K562 (cell line): ENCODE data around the gene NMT1. TPM values are rescaled to one million over a fixed set of nuclear protein-coding genes. Genes with fewer than 3 reads are reported as not detected.
A peak's percentile ranks its signal among the peaks of the same experiment; 100 is the strongest.

Experiments
- AFF1 ChIP-seq, 2 experiments: fragments of 450-650 bp; IDR thresholded peaks; 2 replicates each; pipeline ENCODE4 v1.6.1; 2018; ENCODE audit warnings: mild to moderate bottlenecking in 2 of 2, low read depth in 1 of 2; ENCODE audit not compliant: partially characterized antibody in 2 of 2
- CAMTA2 ChIP-seq: fragments of 250-450 bp; sonication (Bioruptor Pico); conservative IDR thresholded peaks from 2 replicates; pipeline ENCODE4 v1.5.1; 2022
- CEBPB ChIP-seq: fragments of 450-650 bp; IDR thresholded peaks from 2 replicates; pipeline ENCODE4 v1.6.1; 2016; ENCODE audit warnings: missing genetic modification characterization, missing compliant biosample characterization
- CHD2 ChIP-seq: IDR thresholded peaks from 2 replicates; pipeline ENCODE4 v1.6.1; 2011; ENCODE audit warnings: low read depth, low read length
- ERF ChIP-seq: fragments of 450-650 bp; formaldehyde crosslinking; IDR thresholded peaks from 2 replicates; pipeline ENCODE4 v1.4.0; 2020; ENCODE audit warnings: mild to moderate bottlenecking, mixed read lengths
- STAT6 ChIP-seq: sonication (generic); formaldehyde crosslinking; IDR thresholded peaks from 2 replicates; pipeline ENCODE4 v1.8.1; 2023; ENCODE audit warnings: mild to moderate bottlenecking, missing genetic modification reagents
- TARDBP ChIP-seq: fragments of 450-650 bp; IDR thresholded peaks from 2 replicates; pipeline ENCODE4 v1.6.1; 2016
- ZBTB33 ChIP-seq: sonication (generic); formaldehyde crosslinking; IDR thresholded peaks from 2 replicates; pipeline ENCODE4 v1.8.1; 2023; ENCODE audit warnings: mild to moderate bottlenecking, missing genetic modification reagents
- ZNF121 ChIP-seq: sonication (generic); formaldehyde crosslinking; conservative IDR thresholded peaks from 2 replicates; pipeline ENCODE4 v1.8.0; 2022; ENCODE audit warnings: missing genetic modification reagents
- ZNF133 ChIP-seq: fragments of 250-450 bp; sonication (Bioruptor Pico); IDR thresholded peaks from 2 replicates; pipeline ENCODE4 v1.4.0; 2020; ENCODE audit warnings: mild to moderate bottlenecking
- ZNF384 ChIP-seq: IDR thresholded peaks from 2 replicates; pipeline ENCODE4 v1.6.1; 2012; ENCODE audit warnings: low read depth, low read length, improper control_type of control experiment
- ZNF609 ChIP-seq: sonication (generic); formaldehyde crosslinking; IDR thresholded peaks from 2 replicates; pipeline ENCODE4 v1.8.1; 2023; ENCODE audit warnings: missing genetic modification reagents, mild to moderate bottlenecking, borderline replicate concordance
- polyA plus RNA-seq, 8 experiments: library from polyadenylated mRNA; depleted of rRNA in 4 of 8; stranded (reverse) in 5 of 8; unstranded in 3 of 8; fragments of >200 nt; fragmentation: Nextera tagmentation in 2 of 8; fragmentation: Illumina TruSeq in 1 of 8; extraction: Ambion mirVana in 2 of 8; extraction: Trizol in 1 of 8; gene quantifications; 2 replicates each; pipeline versions ENCODE4 v1.2.1 to v1.2.3, GENCODE V29; 2011 to 2014; ENCODE audit warnings: inconsistent platforms in 1 of 8, missing spikeins in 1 of 8
- total RNA-seq, 7 experiments: library from RNA; depleted of rRNA in 6 of 7; stranded (reverse); fragments of >200 nt in 6 of 7; fragmentation: Illumina TruSeq in 2 of 7; extraction: Trizol in 2 of 7; gene quantifications; 2 replicates each; pipeline versions ENCODE4 v1.2.1 to v1.2.3, GENCODE V29; 2011 to 2021; ENCODE audit warnings: low replicate concordance in 1 of 7

Gene NMT1
- total and polyA plus RNA-seq, 9 of the 15 experiments (the other 6 are each of a cell fraction or from before 2014, with no cell fraction given): 86.7 to 569 (median 213) TPM

- TF ChIP-seq CHD2: no peak
- no peak for TF ChIP-seq ZNF133 (CRISPR knock-in tag)
- 0 out of 2 replicates have a peak, but pooled peaks have one; percentile 25 for TF ChIP-seq CEBPB (tag)
- no peak for TF ChIP-seq STAT6 (CRISPR knock-in tag)
- no peak for TF ChIP-seq ZNF609 (CRISPR knock-in tag)
- TF ChIP-seq ERF (CRISPR knock-in tag): no peak
- TF ChIP-seq CAMTA2: no peak
- no peak for TF ChIP-seq AFF1 (IDR thresholded peaks at IDR 0.05; ENCODE audit: low read depth in 1 of 2, partially characterized antibody in 2 of 2)
- peak; percentile 93 for TF ChIP-seq ZNF121 (CRISPR knock-in tag)
- no peak for TF ChIP-seq ZNF384
- no peak for TF ChIP-seq TARDBP
- no peak for TF ChIP-seq ZBTB33 (CRISPR knock-in tag)
Observed at GRCh38 chr17:45048795-45049563, 12.1 kb upstream of the NMT1 start (continued).
